Upper lobe of right lung (tissue), 1 donor: Measurements from ENCODE around the gene PREPL. TPM values are rescaled to one million over a fixed set of nuclear protein-coding genes. Genes with fewer than 3 reads are reported as not detected.

ENCODE experiments used
- ATAC-seq: fragments of 200-7000 bp; cut with Tn5 transposase; one replicate; pipeline ENCODE4 v1.9.1; 2020; ENCODE audit warnings: mild to moderate bottlenecking, moderate library complexity
- DNase-seq: peaks from one replicate; pipeline ENCODE4 v3.0.0-alpha.2; 2020
- H3K27ac ChIP-seq: fragments of 200-600 bp; one replicate; pipeline ENCODE4 v1.8.0; 2022
- H3K27me3 ChIP-seq: fragments of 200-600 bp; one replicate; pipeline ENCODE4 v1.8.0; 2022; ENCODE audit warnings: mild to moderate bottlenecking
- H3K36me3 ChIP-seq: fragments of 200-600 bp; one replicate; pipeline ENCODE4 v1.8.0; 2022
- H3K4me1 ChIP-seq: fragments of 200-600 bp; one replicate; pipeline ENCODE4 v1.8.0; 2022
- H3K4me3 ChIP-seq: fragments of 200-600 bp; one replicate; pipeline ENCODE4 v1.8.0; 2022; ENCODE audit warnings: mild to moderate bottlenecking
- H3K9me3 ChIP-seq: fragments of 200-600 bp; one replicate; pipeline ENCODE4 v1.8.0; 2022
- CTCF ChIP-seq: fragments of 200-600 bp; IDR thresholded peaks from one replicate; pipeline ENCODE4 v1.8.0; 2022; ENCODE audit warnings: antibody characterized with exemption
- intact Hi-C: fragments of 100-400 bp; cut with DNase I; formaldehyde crosslinking; loops from one replicate; pipeline ENCODE4 v1.11.0; 2022
- total RNA-seq: library from RNA; stranded (reverse); fragmentation: NEBNext Ultra II Directional; extraction: Animal tissue kit (Norgen Biotek cat#: 25700); gene quantifications from one replicate; pipeline ENCODE4 v1.2.1, GENCODE V29; 2021
- donor health status: DM: no; HTN: yes; CAD: no; lungs with severe emphysema.

Gene PREPL
- total RNA-seq, 1 donor from 2014 or later, result 43.4 TPM

GRCh38 chr2:44295633-44296359, 65.5 kb downstream of the PREPL start:
- Histone ChIP-seq H3K4me3 (no peak overlapping the region), H3K4me1 (peaks cover 17% of the 10 kb centered on the region), H3K27ac (no peak overlapping the region), H3K36me3 (no peaks in the 10 kb centered on the region), H3K9me3 (no peaks in the 10 kb centered on the region), H3K27me3 (no peaks in the 10 kb centered on the region)
- ATAC-seq (no peak), DNase-seq (no peak)
- TF ChIP-seq CTCF, result peak; percentile 13
- intact Hi-C loops, result no loop called here

GRCh38 chr2:44295113-44295512, 66.2 kb downstream of the PREPL start:
- intact Hi-C loops, result no loop called here
- H3K27ac ChIP-seq, result no peak overlapping the region

DNA sequence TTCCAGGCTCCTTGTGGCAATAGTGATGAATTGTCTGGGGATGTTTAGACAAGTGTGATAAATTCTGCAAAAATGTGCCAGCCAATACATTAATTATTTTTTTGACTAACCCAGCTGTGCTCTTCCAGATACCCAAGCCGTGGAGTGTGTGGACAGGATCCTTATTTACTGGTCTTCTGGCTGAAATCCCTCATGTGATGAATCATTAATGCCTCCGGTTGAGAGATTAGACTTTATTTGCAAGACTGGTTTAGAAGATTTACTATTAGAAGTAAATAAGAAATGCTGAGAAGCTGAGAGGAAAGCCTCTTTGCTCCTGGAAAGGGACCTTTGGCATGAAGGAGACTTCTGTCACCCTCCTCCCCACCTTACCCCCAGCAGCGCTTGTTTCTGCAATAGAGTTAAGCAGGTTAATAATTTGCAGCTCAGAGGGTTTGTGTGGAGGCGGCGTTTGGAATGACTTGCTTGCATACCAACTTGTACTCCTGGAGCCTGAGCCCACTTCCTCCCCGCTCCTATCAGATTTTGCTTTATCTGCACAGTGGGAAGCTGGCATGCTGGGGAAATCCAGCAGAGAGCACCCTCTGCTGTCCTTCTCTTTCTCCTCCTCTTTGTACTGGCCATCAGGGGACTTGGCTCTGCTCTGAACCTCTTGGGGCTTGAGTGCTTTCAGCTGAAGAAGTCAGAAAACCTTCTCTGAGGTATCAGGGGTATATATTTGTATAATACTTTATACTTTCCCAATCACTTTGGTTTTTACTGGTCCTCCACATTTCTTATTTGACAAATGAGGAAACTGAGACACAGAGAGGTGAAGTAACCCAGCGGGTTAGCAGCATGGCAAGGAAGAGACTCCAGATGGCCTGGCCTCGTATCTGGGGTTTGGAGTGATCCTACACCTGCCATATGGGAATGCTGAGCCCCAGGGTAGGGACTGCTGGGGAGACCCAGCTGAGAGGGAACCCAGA, 69.7 kb downstream of the PREPL start:
- Histone ChIP-seq H3K36me3 (no peaks in the 10 kb centered on the region), H3K9me3 (no peaks in the 10 kb centered on the region), H3K4me3 (no peak overlapping the region), H3K27ac (no peak overlapping the region), H3K27me3 (no peaks in the 10 kb centered on the region), H3K4me1 (peaks cover 17% of the 10 kb centered on the region)
- DNase-seq (peak; percentile 70), ATAC-seq (peak; percentile 96)
- intact Hi-C loops, result loop anchor here (5.0 kb wide), 1 partner anchor 414 kb away; no protein-coding TSS in a partner anchor
- peak; percentile 55 for TF ChIP-seq CTCF

More at GRCh38 chr2:44295113-44295512, 66.2 kb downstream of the PREPL start:
- Histone ChIP-seq H3K4me1 (peaks cover 17% of the 10 kb centered on the region), H3K4me3 (no peak overlapping the region), H3K9me3 (no peaks in the 10 kb centered on the region), H3K27me3 (no peaks in the 10 kb centered on the region), H3K36me3 (no peaks in the 10 kb centered on the region)
- no peak for TF ChIP-seq CTCF
- ATAC-seq, result no peak
- no peak for DNase-seq

- DNase-seq (no peak), ATAC-seq (no peak)
- no peak for TF ChIP-seq CTCF
- H3K27ac ChIP-seq, result no peak overlapping the region
- H3K36me3 ChIP-seq, result no peaks in the 10 kb centered on the region
- no peaks in the 10 kb centered on the region for H3K27me3 ChIP-seq
- H3K9me3 ChIP-seq, result no peaks in the 10 kb centered on the region
- H3K4me3 ChIP-seq, result no peak overlapping the region
- peaks cover 14% of the 10 kb centered on the region for H3K4me1 ChIP-seq
- intact Hi-C loops, result loop anchor here (5.0 kb wide), 1 partner anchor 413 kb away; no protein-coding TSS in a partner anchor
Observed at GRCh38 chr2:44290261-44290660, 71.0 kb downstream of the PREPL start.

- Histone ChIP-seq H3K4me1 (peaks cover 12% of the 10 kb centered on the region), H3K36me3 (no peaks in the 10 kb centered on the region), H3K27ac (no peak overlapping the region), H3K27me3 (no peaks in the 10 kb centered on the region), H3K4me3 (no peak overlapping the region), H3K9me3 (no peaks in the 10 kb centered on the region)
- DNase-seq, result no peak
- intact Hi-C loops, result no loop called here
- no peak for TF ChIP-seq CTCF
- ATAC-seq, result no peak
Observed at GRCh38 chr2:44286884-44287638, 74.2 kb downstream of the PREPL start.
